AG04449 (cell line): ENCODE results near the gene LAMA2.

Source experiments
- CTCF ChIA-PET: fragments of 350-600 bp; formaldehyde crosslinking; extraction: SDS; loops from one replicate; lab custom pipeline; 2021; ENCODE audit warnings: antibody characterized with exemption; lab: Yijun Ruan, JAX
- POLR2A ChIA-PET: fragments of 400-600, 350-600 bp; formaldehyde crosslinking; extraction: SDS; loops from one replicate; lab custom pipeline; 2020; ENCODE audit warnings: antibody characterized with exemption, inconsistent platforms; lab: Yijun Ruan, JAX
- DNase-seq: peaks from one replicate; pipeline ENCODE4 v3.0.0-alpha.2; 2010; ENCODE audit warnings: low read depth, low spot score
- H3K4me3 ChIP-seq: 2 replicates; pipeline ENCODE4 v1.5.1; 2011; ENCODE audit warnings: low read depth, mild to moderate bottlenecking, control low read depth, low read length
- CTCF ChIP-seq: IDR thresholded peaks from one replicate; pipeline ENCODE4 v1.5.1; 2011; ENCODE audit warnings: mild to moderate bottlenecking, moderate library complexity, low read length, control low read depth, inconsistent platforms; ENCODE audit not compliant: insufficient read depth; ENCODE audit errors: missing control alignments

The LAMA2 gene

GRCh38 chr6:129360682-129360955, 477.7 kb downstream of the LAMA2 start:
- DNase-seq = no peak
- H3K4me3 ChIP-seq = no peak overlapping the region
- TF ChIP-seq CTCF = no peak
- ChIA-PET CTCF (interaction anchor here (2.2 kb wide), 1 partner anchor 10 kb away, joined by 14 read pairs; no protein-coding TSS in a partner anchor), POLR2A (no interaction called here)

- no peak overlapping the region for H3K4me3 ChIP-seq
- ChIA-PET POLR2A (no interaction called here), CTCF (no interaction called here)
- no peak for DNase-seq
- TF ChIP-seq CTCF = no peak
Measured at GRCh38 chr6:129364037-129364436, 481.1 kb downstream of the LAMA2 start.

GRCh38 chr6:129364767-129365166, 481.8 kb downstream of the LAMA2 start:
- H3K4me3 ChIP-seq = no peak overlapping the region
- TF ChIP-seq CTCF = no peak
- no peak for DNase-seq
- ChIA-PET POLR2A (no interaction called here), CTCF (no interaction called here)

- DNase-seq = no peak
- POLR2A ChIA-PET = no interaction called here
- H3K4me3 ChIP-seq = no peak overlapping the region
- CTCF ChIA-PET = no interaction called here
- no peak for TF ChIP-seq CTCF
Measured at GRCh38 chr6:129368076-129368475, 485.1 kb downstream of the LAMA2 start.

GRCh38 chr6:129368970-129369369, 486.0 kb downstream of the LAMA2 start:
- POLR2A ChIA-PET = interaction anchor here (1.1 kb wide), 1 partner anchor 19 kb away, joined by 3 read pairs; no protein-coding TSS in a partner anchor
- CTCF ChIA-PET = no interaction called here
- no peak for TF ChIP-seq CTCF
- DNase-seq = no peak
- H3K4me3 ChIP-seq = no peak overlapping the region

GRCh38 chr6:129369737-129370136, 486.8 kb downstream of the LAMA2 start:
- ChIA-PET CTCF (interaction anchor here (1.1 to 1.8 kb wide), 9 partner anchors 9 to 639 kb away, joined by 3 to 22 read pairs (median 8); no protein-coding TSS in a partner anchor), POLR2A (interaction anchor here (1.1 kb wide), 1 partner anchor 20 kb away, joined by 3 read pairs; no protein-coding TSS in a partner anchor)
- no peak for DNase-seq
- H3K4me3 ChIP-seq = no peak overlapping the region
- TF ChIP-seq CTCF = no peak
